GM12801 (cell line): ENCODE data around the gene AACS.

Experiments used
- TF ChIP-seq, protein P1 (sequence below): IDR thresholded peaks from one replicate; pipeline ENCODE4 v1.5.1; 2011; ENCODE audit warnings: control low read depth; ENCODE audit not compliant: insufficient read length; ENCODE audit errors: extremely low read depth

AACS gene

DNA sequence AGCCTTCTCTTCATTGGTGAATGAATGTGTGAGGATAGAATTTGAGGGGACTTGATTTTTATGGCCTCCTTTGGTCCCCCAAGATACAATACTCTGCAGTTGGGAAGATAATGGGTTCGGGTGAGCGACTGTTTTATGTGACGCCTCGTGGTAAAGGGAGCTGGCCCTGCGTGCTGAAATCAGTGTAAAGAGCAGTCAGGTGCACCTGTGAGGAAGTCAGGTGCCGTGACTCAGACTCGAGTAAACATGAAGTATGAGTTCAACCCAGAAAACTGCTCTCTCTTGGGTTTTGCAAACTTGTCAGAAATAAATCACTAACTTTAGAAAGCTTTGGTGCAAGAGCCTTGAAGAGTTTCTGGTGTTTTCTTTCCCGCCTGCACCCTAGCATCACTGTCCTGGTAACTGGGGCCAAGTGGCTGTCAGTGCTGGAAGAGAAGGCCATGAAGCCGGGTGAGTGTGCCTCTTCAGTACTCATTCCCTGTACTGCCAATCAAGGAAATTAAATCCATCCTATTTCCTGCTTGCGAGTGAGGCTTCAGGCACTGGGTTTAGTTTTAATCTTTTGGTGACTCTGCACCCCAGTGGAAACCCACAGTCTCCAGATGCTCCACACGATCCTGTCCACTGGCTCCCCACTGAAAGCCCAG is 59.2 kb downstream of the AACS start:
- TF ChIP-seq, protein P1, sequence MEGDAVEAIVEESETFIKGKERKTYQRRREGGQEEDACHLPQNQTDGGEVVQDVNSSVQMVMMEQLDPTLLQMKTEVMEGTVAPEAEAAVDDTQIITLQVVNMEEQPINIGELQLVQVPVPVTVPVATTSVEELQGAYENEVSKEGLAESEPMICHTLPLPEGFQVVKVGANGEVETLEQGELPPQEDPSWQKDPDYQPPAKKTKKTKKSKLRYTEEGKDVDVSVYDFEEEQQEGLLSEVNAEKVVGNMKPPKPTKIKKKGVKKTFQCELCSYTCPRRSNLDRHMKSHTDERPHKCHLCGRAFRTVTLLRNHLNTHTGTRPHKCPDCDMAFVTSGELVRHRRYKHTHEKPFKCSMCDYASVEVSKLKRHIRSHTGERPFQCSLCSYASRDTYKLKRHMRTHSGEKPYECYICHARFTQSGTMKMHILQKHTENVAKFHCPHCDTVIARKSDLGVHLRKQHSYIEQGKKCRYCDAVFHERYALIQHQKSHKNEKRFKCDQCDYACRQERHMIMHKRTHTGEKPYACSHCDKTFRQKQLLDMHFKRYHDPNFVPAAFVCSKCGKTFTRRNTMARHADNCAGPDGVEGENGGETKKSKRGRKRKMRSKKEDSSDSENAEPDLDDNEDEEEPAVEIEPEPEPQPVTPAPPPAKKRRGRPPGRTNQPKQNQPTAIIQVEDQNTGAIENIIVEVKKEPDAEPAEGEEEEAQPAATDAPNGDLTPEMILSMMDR = no peak

GRCh38 chr12:125125271-125125670 is 60.0 kb downstream of the AACS start:
- TF ChIP-seq, protein P1 = no peak

DNA sequence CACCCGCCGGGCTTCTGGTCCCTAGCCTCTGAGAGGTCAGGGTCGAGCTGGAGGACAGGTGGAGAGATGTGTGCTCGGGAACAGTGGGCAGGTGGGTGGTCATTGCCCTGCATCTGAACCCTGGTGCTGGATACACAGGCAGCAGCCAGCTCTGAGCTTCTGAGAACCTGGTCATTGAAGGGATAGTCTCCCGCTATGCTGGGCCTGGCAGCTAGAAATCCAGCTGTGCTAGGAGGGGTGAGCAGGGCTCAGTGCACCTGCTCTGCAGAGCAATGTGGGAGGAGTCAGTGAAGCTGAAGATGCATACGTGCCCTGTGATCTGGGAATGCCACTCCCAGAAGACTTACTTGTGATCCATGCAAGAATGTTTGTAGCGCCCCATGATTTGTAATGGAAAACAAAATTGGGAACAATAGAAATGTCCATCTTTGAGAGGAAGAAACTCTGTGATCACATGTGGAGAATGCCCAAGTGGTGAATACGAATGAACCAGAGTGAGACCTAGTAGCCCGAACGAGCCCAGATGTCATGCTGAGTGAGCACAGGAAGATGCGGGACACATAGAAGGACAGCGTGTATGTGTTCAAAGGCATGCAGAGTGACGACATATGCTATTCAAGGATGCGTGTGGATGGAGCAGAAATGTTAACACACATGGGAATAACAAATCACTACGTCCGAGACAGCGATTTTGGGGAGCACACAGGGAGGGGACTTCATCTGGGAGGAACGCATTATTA is 63.4 kb downstream of the AACS start:
- TF ChIP-seq, protein P1 = no peak

- TF ChIP-seq, protein P1 = no peak
Observed at GRCh38 chr12:125129179-125129571, 63.9 kb downstream of the AACS start.

GRCh38 chr12:125129591-125130255 is 64.5 kb downstream of the AACS start:
- TF ChIP-seq, protein P1 = no peak

DNA sequence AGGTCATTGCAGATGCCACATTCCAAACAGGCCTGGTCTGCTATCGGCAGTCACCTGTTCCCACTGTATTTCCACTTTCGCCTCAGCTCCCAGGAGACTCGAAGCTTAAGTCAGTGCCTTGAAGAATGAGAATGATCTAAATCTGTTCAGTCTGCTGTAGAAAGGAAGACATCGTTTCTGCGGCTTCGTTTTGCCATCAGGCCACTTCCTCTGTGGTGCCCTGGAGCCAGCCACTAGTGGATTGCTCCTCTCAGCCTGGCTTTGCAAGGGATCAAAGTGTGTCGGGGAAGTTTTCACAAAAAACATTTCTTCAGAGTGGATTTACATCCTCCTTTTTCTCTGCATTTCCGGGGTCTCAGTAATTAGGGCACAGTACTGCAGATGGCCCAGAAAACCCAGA is 66.7 kb downstream of the AACS start:
- TF ChIP-seq, protein P1 = no peak

DNA sequence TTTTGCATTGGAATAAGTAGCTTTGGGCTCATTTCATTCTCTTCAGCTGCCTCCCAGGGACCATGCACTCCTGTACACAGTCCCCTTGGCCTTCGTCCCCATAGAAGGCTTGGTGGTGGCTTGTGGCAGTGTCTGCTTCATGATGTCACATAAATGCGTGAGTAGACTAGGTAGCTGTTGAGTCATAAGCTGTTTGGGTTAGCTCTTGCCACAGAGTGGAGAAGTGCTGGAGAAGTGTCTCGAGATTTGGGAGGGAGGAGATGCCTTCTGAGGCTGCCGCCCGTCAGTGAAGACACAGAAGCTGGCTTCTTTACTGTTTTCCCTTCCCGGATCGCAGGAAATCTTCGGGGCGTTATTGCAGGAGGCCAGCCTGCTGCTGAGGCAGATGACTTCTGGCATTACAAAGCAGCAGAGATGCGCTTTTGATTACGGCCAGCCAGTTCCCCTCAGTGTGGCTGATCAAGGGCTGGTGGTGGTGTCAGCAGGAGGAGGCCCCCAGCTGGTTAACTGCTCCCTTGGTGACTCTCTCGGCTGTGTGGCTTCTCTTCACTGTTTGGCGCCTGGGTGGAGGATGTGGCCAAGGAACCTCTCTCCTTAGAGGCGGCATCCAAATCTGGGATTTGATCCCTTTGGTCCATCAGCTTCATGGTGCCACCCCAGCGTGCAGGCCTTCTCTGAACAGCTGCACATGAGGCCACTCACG is 67.6 kb downstream of the AACS start:
- TF ChIP-seq, protein P1 = no peak
